GM23338 (cell line): ENCODE measurements around the gene C1QA. TPM values are rescaled to one million over a fixed set of nuclear protein-coding genes. Genes with fewer than 3 reads are reported as not detected.

Experiments used
- ATAC-seq: fragments of 200-7000 bp; cut with Tn5 transposase; 3 replicates; pipeline ENCODE4 v1.9.1; 2020
- DNase-seq: peaks from one replicate; pipeline ENCODE4 v3.0.0-alpha.2; 2015; ENCODE audit warnings: low spot score
- H2AFZ ChIP-seq: fragments of 200-600 bp; sonication (generic); 2 replicates; pipeline ENCODE4 v1.8.0; 2016; ENCODE audit warnings: antibody characterized with exemption, mild to moderate bottlenecking, moderate library complexity
- H3F3A ChIP-seq: fragments of 200-600 bp; sonication (generic); replicated peaks from 2 replicates; pipeline ENCODE4 v1.8.0; 2017; ENCODE audit warnings: antibody characterized with exemption, mixed run types, low read depth
- H3K27ac ChIP-seq: fragments of 200-600 bp; sonication (generic); 2 replicates; pipeline ENCODE4 v1.6.1; 2016; ENCODE audit warnings: low read depth
- H3K27me3 ChIP-seq: fragments of 200-600 bp; sonication (generic); 2 replicates; pipeline ENCODE4 v1.8.0; 2016; ENCODE audit warnings: mild to moderate bottlenecking, mixed run types, moderate library complexity; ENCODE audit not compliant: insufficient read depth
- H3K36me3 ChIP-seq: fragments of 200-600 bp; sonication (generic); 2 replicates; pipeline ENCODE4 v1.8.0; 2016; ENCODE audit warnings: mild to moderate bottlenecking; ENCODE audit not compliant: insufficient read depth
- H3K4me1 ChIP-seq: fragments of 200-600 bp; sonication (generic); 2 replicates; pipeline ENCODE4 v1.8.0; 2016; ENCODE audit warnings: mild to moderate bottlenecking, moderate library complexity; ENCODE audit not compliant: insufficient read depth
- H3K4me2 ChIP-seq: fragments of 200-600 bp; sonication (generic); 2 replicates; pipeline ENCODE4 v1.7.1; 2017; ENCODE audit warnings: mixed run types
- H3K4me3 ChIP-seq: fragments of 200-600 bp; sonication (generic); 2 replicates; pipeline ENCODE4 v1.6.1; 2016; ENCODE audit warnings: mixed run types
- H3K79me2 ChIP-seq: fragments of 200-600 bp; sonication (generic); replicated peaks from 2 replicates; pipeline ENCODE4 v1.8.0; 2017; ENCODE audit warnings: mild to moderate bottlenecking; ENCODE audit not compliant: insufficient read depth
- H3K9me2 ChIP-seq: fragments of 200-600 bp; sonication (generic); 2 replicates; pipeline ENCODE4 v1.8.0; 2017; ENCODE audit not compliant: insufficient read depth
- H4K20me1 ChIP-seq: fragments of 200-600 bp; sonication (generic); replicated peaks from 2 replicates; pipeline ENCODE4 v1.8.0; 2017; ENCODE audit warnings: mild to moderate bottlenecking; ENCODE audit not compliant: insufficient read depth
- H3K27ac Mint-ChIP-seq: 2 replicates; pipeline ENCODE4 v1.8.0; 2020; ENCODE audit warnings: inconsistent platforms, mild to moderate bottlenecking, moderate library complexity, mixed read lengths
- H3K27me3 Mint-ChIP-seq: 3 replicates; pipeline ENCODE4 v1.8.0; 2022; ENCODE audit warnings: low read depth, mild to moderate bottlenecking, moderate library complexity, mixed read lengths, inconsistent platforms; ENCODE audit not compliant: insufficient read depth, poor library complexity
- H3K36me3 Mint-ChIP-seq: 3 replicates; pipeline ENCODE4 v1.8.0; 2021; ENCODE audit warnings: low read depth, mild to moderate bottlenecking, inconsistent platforms, moderate library complexity, mixed read lengths
- H3K4me1 Mint-ChIP-seq: 3 replicates; pipeline ENCODE4 v1.8.0; 2020; ENCODE audit warnings: mild to moderate bottlenecking, inconsistent platforms, mixed read lengths
- H3K4me3 Mint-ChIP-seq: 3 replicates; pipeline ENCODE4 v1.8.0; 2021; ENCODE audit warnings: moderate library complexity, mild to moderate bottlenecking, inconsistent platforms, mixed read lengths
- H3K9me3 Mint-ChIP-seq: 3 replicates; pipeline ENCODE4 v1.8.0; 2020; ENCODE audit warnings: moderate library complexity, mild to moderate bottlenecking, inconsistent platforms, mixed read lengths
- EZH2 ChIP-seq: fragments of 200-600 bp; sonication (generic); IDR thresholded peaks from one replicate; pipeline ENCODE4 v1.8.0; 2017; ENCODE audit warnings: antibody characterized with exemption, mild to moderate bottlenecking, low read depth; ENCODE audit not compliant: unreplicated experiment
- EZH2phosphoT487 ChIP-seq: fragments of 200-600 bp; sonication (generic); IDR thresholded peaks from one replicate; pipeline ENCODE4 v1.8.1; 2018; ENCODE audit warnings: antibody characterized with exemption; ENCODE audit not compliant: unreplicated experiment
- NANOG ChIP-seq: IDR thresholded peaks from 2 replicates; pipeline ENCODE4 v1.6.1; 2016; ENCODE audit warnings: antibody characterized with exemption, borderline replicate concordance
- REST ChIP-seq: IDR thresholded peaks from one replicate; pipeline ENCODE4 v1.6.1; 2018; ENCODE audit warnings: antibody characterized with exemption; ENCODE audit not compliant: unreplicated experiment
- STAT1 ChIP-seq: IDR thresholded peaks from one replicate; pipeline ENCODE4 v1.6.1; 2016; ENCODE audit warnings: antibody characterized with exemption; ENCODE audit not compliant: unreplicated experiment
- ZNF331 ChIP-seq: fragments of 250-450 bp; sonication (Bioruptor Pico); IDR thresholded peaks from 2 replicates; pipeline ENCODE4 v1.5.0; 2020; ENCODE audit warnings: low read depth, mild to moderate bottlenecking, moderate library complexity
- polyA plus RNA-seq: library from polyadenylated mRNA; unstranded; fragments of >200 nt; fragmentation: Nextera tagmentation; extraction: Ambion mirVana; gene quantifications from 2 replicates; pipeline ENCODE4 v1.2.1, GENCODE V29; 2016
- total RNA-seq: library from RNA; depleted of rRNA; stranded (reverse); fragments of >200 nt; shearing (Covaris generic); gene quantifications from 2 replicates; pipeline ENCODE4 v1.2.3, GENCODE V29; 2014
- TF ChIP-seq, protein P1 (sequence below), 2 experiments: fragments of 200-600 bp in 1 of 2; sonication (generic) in 1 of 2; conservative IDR thresholded peaks; 2 replicates each; pipeline versions ENCODE4 v1.5.1 to v1.6.1; 2016 to 2017; ENCODE audit warnings: antibody characterized with exemption in 2 of 2, low read depth in 2 of 2, mild to moderate bottlenecking in 2 of 2, moderate library complexity in 1 of 2
- TF ChIP-seq, protein P2 (sequence below): IDR thresholded peaks from 2 replicates; pipeline ENCODE4 v1.6.1; 2016; ENCODE audit warnings: antibody characterized with exemption

C1QA gene
- total and polyA plus RNA-seq, 2 experiments from 2014 or later: not detected

DNA sequence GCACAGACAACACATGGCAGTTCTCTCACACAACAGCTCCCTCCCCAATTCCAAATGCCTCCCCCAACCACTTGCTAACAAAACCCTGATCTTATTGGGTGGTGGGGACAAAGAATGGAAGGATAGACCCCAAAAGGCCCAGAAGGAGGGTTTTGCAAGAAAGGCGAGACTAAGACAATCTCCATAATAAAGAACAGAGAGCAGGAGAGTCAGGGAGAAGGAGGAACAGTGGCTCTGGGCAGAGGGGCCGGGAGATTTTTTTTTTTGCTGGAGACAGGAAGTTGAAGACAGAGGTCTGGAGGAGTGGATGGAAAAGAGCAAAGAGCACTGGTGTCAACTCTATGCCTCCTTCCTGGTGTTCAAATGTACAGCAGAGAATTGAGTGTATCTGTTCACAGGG, 6.5 kb upstream of the C1QA start (continued):
- TF ChIP-seq, protein P1, sequence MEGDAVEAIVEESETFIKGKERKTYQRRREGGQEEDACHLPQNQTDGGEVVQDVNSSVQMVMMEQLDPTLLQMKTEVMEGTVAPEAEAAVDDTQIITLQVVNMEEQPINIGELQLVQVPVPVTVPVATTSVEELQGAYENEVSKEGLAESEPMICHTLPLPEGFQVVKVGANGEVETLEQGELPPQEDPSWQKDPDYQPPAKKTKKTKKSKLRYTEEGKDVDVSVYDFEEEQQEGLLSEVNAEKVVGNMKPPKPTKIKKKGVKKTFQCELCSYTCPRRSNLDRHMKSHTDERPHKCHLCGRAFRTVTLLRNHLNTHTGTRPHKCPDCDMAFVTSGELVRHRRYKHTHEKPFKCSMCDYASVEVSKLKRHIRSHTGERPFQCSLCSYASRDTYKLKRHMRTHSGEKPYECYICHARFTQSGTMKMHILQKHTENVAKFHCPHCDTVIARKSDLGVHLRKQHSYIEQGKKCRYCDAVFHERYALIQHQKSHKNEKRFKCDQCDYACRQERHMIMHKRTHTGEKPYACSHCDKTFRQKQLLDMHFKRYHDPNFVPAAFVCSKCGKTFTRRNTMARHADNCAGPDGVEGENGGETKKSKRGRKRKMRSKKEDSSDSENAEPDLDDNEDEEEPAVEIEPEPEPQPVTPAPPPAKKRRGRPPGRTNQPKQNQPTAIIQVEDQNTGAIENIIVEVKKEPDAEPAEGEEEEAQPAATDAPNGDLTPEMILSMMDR (conservative IDR thresholded peaks at IDR 0.05; ENCODE audit: low read depth in 2 of 2): no peak
- TF ChIP-seq EZH2phosphoT487 (no peak), NANOG (no peak)
- TF ChIP-seq, protein P2, sequence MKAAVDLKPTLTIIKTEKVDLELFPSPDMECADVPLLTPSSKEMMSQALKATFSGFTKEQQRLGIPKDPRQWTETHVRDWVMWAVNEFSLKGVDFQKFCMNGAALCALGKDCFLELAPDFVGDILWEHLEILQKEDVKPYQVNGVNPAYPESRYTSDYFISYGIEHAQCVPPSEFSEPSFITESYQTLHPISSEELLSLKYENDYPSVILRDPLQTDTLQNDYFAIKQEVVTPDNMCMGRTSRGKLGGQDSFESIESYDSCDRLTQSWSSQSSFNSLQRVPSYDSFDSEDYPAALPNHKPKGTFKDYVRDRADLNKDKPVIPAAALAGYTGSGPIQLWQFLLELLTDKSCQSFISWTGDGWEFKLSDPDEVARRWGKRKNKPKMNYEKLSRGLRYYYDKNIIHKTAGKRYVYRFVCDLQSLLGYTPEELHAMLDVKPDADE: no peak

DNA sequence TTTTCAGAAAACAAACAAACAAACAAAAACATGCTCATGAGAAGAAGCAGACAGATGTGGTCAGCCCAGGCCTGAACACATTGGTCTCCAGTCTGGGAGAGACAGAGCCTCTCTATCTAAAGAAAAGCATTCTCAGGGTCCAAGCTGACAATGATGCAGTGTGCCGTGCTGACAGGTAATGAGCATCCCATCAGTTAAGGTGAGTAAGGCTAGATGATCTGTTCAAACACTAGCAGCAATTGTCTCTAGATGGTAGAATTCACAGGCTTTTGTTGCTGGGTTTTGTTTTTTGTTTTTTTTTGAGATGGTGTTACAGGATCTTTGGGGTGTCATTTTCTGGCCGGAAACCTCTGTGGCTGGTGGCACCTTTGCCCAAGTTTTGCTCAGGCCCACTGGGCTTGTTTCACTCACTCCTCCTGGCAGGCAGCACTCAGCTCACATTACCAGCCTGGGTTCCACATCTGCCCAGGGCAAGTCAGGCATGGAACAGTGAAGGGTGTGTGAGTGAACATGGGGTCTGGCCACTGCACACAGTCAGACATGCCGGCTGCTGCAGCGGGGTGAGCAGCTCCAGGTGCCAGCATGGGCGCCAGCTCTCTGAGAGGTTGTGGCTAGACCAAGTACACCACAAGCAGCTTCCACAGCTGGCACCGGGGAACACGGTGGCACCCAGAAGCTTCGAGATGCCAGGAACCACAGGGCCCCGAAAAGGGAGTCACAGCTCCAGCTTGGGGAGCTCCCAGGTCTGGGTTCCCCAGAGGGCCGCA, 2.5 kb upstream of the C1QA start:
- Histone ChIP-seq H4K20me1 (no peaks in the 10 kb centered on the region), H3K27ac (no peak overlapping the region), H3K4me1 (peaks cover 33% of the 10 kb centered on the region), H3K36me3 (no peaks in the 10 kb centered on the region), H3K79me2 (no peaks in the 10 kb centered on the region), H3K4me2 (no peak overlapping the region), H3K9me2 (no peaks in the 10 kb centered on the region), H3K27me3 (no peaks in the 10 kb centered on the region), H3F3A (no peaks in the 10 kb centered on the region), H3K4me3 (no peak overlapping the region), H2AFZ (no peak overlapping the region)
- ATAC-seq: no peak
- peaks cover 24% of the 10 kb centered on the region for H3K4me1 Mint-ChIP-seq
- no peak overlapping the region for H3K27ac Mint-ChIP-seq
- no peak for DNase-seq
- no peaks in the 10 kb centered on the region for H3K36me3 Mint-ChIP-seq
- peaks cover 2% of the 10 kb centered on the region for H3K27me3 Mint-ChIP-seq
- H3K4me3 Mint-ChIP-seq: no peak overlapping the region
- H3K9me3 Mint-ChIP-seq: no peaks in the 10 kb centered on the region; the same call in 2 of the 3 replicates
- TF ChIP-seq ZNF331 (CRISPR knock-in tag) (no peak), STAT1 (no peak), EZH2 (no peak), NANOG (no peak), REST (no peak)
- TF ChIP-seq, protein P1 (conservative IDR thresholded peaks at IDR 0.05; ENCODE audit: low read depth in 2 of 2): no peak
- TF ChIP-seq, protein P2: no peak
